ENCODE results near the gene ADIPOR2. TPM values are rescaled to one million over a fixed set of nuclear protein-coding genes. Genes with fewer than 3 reads are reported as not detected.
"Not testable (repeated sequence)": the region's sequence is repeated elsewhere in the genome, so short reads cannot be mapped to it uniquely, and the experiment has no call there.

ADIPOR2 gene
- total RNA-seq, 4 donors from 2014 or later, result 75.1 to 119 (median 93.4) TPM

DNA sequence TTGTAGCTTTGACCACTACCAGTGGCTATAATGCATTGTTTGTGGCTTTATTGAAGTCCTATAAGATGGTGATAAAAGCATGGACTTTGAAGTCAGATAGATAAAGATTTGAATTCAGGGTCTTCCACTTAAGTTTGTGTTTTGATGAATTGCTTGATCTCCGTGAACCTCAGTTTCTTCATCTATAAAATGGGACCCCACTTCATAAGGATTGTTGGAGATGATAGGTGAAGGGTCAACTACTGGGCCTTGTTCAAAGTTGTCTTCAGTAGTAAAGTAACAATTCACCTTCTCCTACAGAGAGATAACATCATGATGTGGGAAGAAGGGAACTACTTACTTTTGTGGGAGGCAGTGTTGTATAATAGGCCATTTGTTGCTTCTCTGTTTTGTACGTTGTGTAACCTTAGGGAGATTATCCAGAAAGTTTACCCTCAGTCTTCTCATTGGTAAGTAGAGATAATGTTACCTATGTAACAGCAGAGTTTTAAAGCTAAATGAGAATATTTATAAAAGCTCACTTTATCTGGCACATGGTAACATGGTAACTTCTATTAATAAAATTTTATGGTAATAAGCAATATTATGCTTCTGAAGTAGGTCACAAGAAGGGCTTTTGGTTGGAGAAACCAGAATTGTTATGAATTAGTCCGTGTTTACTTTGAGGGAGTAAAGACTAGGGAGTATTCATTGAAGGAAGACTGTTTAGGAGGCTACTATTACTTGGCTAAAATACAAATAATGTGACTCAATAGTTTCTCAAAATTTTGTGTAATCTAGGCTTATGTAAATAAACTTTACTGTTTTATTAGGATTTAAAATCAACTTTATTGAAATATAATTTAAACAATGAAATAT, 15.1 kb downstream of the ADIPOR2 start:
- no peak for DNase-seq (ENCODE audit: low spot score)
- no peak for TF ChIP-seq CTCF (IDR thresholded peaks at IDR 0.05)
- no peak for ATAC-seq (ENCODE audit: low FRiP score)

DNA sequence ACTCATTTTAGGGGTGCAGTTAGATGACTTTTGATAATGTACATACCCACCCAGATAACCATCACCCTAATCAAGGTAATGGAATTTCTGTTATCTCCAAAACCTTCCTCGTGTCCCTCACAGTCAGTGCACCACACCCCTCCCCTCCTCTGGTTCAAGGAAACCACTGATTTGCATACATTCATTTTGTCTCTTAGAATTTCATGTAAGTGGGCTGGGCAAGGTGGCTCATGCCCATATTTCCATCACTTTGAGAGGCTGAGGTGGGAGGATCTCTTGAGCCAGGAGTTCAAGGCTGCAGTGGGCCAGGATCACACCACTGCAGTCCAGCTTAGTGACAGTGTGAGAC, 15.7 kb downstream of the ADIPOR2 start:
- no peak for DNase-seq (ENCODE audit: low spot score)
- no peak for TF ChIP-seq CTCF (IDR thresholded peaks at IDR 0.05)
- ATAC-seq (ENCODE audit: low FRiP score), result no peak

DNA sequence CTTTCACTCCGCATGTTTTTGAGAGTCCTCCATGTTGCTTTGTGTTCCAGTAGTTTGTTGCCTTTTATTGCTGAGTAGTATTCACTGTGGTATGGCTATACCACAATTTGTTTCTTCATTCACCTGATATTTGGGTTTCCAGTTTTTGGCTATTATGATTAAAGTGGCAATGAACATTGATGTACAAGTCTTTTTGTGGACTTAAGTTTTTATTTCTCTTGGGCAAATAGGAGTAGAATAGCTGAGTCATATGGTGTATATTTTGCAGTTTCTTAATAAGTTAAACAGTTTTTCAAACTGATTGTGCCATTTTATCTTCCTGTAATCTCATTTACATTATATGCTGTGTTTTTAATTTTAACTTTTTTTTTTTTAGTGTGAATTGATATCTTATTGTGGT, 16.2 kb downstream of the ADIPOR2 start:
- ATAC-seq (ENCODE audit: low FRiP score) (no peak), DNase-seq (ENCODE audit: low spot score) (no peak)
- TF ChIP-seq CTCF (IDR thresholded peaks at IDR 0.05), result no peak

DNA sequence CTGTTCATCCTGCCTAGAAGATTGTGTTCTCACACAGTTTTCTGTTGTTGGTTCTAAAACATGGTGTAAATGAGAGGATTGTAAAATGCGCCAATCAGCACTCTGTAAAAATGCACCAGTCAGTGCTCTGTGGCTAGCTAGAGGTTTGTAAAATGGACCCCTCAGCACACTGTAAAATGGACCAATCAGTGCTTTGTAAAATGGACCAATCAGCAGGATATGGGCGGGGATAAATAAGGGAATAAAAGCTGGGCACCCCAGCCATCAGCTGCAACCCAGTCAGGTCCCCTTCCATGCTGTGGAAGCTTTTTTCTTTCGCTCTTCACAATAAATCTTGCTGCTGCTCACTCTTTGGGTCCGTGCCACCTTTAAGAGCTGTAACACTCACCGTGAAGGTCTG, 19.1 kb downstream of the ADIPOR2 start:
- DNase-seq (ENCODE audit: low spot score); ATAC-seq (ENCODE audit: low FRiP score): not testable (repeated sequence)

DNA sequence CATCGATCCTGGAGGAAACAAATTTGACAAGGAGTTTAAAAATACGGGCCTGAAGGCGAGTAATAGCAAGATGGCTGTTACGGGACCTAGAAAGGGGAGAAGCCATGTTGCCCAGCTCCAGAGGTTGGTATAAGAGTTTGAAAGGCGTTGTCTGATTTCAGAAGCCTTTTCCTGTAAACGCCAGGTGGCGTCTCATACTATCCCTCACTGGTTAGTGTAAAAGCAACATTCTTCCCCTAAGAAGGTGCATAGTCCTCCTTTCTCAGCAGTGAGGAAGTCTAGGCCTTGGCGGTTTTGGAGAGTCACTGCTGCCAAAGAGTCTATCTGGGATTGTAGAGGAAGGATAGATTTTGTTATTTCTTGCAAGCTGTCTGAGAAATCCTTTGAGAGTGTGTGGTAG, 20.0 kb downstream of the ADIPOR2 start:
- not testable (repeated sequence) for DNase-seq (ENCODE audit: low spot score); ATAC-seq (ENCODE audit: low FRiP score)

GRCh38 chr12:1711536-1712211, 20.8 kb downstream of the ADIPOR2 start:
- not testable (repeated sequence) for ATAC-seq (ENCODE audit: low FRiP score); DNase-seq (ENCODE audit: low spot score)

GRCh38 chr12:1712305-1712704, 21.4 kb downstream of the ADIPOR2 start:
- ATAC-seq (ENCODE audit: low FRiP score); DNase-seq (ENCODE audit: low spot score): not testable (repeated sequence)

- ATAC-seq (ENCODE audit: low FRiP score); DNase-seq (ENCODE audit: low spot score): not testable (repeated sequence)
These were observed 22.0 kb downstream of the ADIPOR2 start for GRCh38 chr12:1712852-1713251.

DNA sequence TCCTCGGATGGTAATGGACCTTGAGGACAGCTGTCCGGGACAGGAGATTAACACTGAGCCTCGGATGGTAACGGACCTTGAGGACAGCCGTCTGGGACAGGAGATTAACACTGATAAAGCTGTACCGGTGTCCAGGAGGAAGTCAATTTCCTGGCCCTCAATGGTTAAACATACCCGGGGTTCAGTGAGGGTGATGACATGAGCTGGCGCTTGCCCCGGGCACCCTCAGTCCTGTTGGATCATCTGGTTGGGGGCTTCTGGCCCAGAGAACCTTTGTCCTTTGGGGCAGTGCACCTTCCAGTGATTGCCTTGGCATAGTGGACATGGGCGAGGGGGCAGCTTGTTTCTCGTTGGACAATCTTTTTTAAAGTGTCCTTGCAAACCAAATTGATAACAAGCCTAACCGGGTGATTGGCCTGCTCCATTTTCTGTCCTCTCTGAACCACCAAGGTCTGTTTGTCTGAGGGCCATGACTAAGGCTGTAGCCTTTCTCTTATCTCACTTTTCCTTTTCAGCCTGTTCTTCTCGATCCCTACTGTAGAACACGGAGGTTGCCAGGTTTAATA, 23.0 kb downstream of the ADIPOR2 start:
- not testable (repeated sequence) for DNase-seq (ENCODE audit: low spot score); ATAC-seq (ENCODE audit: low FRiP score)

DNA sequence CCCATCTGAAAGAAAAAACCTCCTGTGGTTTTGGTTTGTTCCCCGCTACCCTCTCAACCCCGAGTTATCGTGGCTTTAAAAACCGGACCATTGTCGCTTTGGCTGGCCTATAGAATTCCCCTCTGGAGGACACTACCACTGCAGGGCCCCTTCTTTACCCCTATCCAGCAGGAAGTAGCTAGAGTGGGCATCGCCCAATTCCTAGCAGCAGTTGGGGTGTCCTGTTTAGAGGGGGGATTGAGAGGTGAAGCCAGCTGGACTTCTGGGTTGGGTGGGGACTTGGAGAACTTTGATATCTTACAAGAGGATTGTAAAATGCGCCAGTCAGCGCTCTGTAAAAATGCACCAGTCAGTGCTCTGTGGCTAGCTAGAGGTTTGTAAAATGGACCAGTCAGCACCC, 24.6 kb downstream of the ADIPOR2 start:
- not testable (repeated sequence) for ATAC-seq (ENCODE audit: low FRiP score); DNase-seq (ENCODE audit: low spot score)
